IMR-90 (cell line): ENCODE measurements around the gene CLDN34. TPM values are rescaled to one million over a fixed set of nuclear protein-coding genes. Genes with fewer than 3 reads are reported as not detected.

ENCODE experiments used
- ATAC-seq: fragments of 200-7000 bp; cut with Tn5 transposase; 2 replicates; pipeline ENCODE4 v1.9.1; 2020; ENCODE audit warnings: low read depth, mild to moderate bottlenecking, moderate library complexity
- BruUV-seq: library from RNA; stranded (reverse); fragments of 400-500 nt; replicated peaks from 2 replicates; lab custom pipeline; 2021; lab: Mats Ljungman, UMichigan
- CTCF ChIA-PET: fragments of 300-600 bp; formaldehyde crosslinking; extraction: SDS; loops from one replicate; lab custom pipeline; 2021; ENCODE audit warnings: antibody characterized with exemption; lab: Yijun Ruan, JAX
- POLR2A ChIA-PET: fragments of 300-600 bp; sonication (Branson Sonifier 250); formaldehyde crosslinking; loops from one replicate; lab custom pipeline; 2022; ENCODE audit warnings: antibody characterized with exemption; ENCODE audit not compliant: unreplicated experiment; lab: Charles Lee
- DNase-seq: peaks from one replicate; pipeline ENCODE4 v3.0.0; 2013
- H2AFZ ChIP-seq: replicated peaks from 2 replicates; pipeline ENCODE3; 2013; ENCODE audit warnings: low read length, mild to moderate bottlenecking; ENCODE audit not compliant: poor library complexity
- H2AK5ac ChIP-seq: 2 replicates; pipeline ENCODE4 v1.6.1; 2013; ENCODE audit warnings: low read depth, low read length, inconsistent platforms
- H2AK9ac ChIP-seq: replicated peaks from 2 replicates; pipeline ENCODE3; 2013; ENCODE audit warnings: mild to moderate bottlenecking, low read depth, low read length, moderate library complexity; ENCODE audit not compliant: poor library complexity
- H2BK120ac ChIP-seq: 2 replicates; pipeline ENCODE4 v1.6.1; 2013; ENCODE audit warnings: low read depth, low read length, inconsistent platforms
- H2BK15ac ChIP-seq: 3 replicates; pipeline ENCODE4 v1.6.1; 2013; ENCODE audit warnings: low read depth, low read length, inconsistent platforms
- H2BK20ac ChIP-seq: 2 replicates; pipeline ENCODE4 v1.6.1; 2013; ENCODE audit warnings: low read depth, mild to moderate bottlenecking, inconsistent platforms, low read length, moderate library complexity
- H2BK5ac ChIP-seq: 2 replicates; pipeline ENCODE4 v1.6.1; 2013; ENCODE audit warnings: mild to moderate bottlenecking, low read depth, low read length, inconsistent platforms; ENCODE audit not compliant: poor library complexity, severe bottlenecking
- H3K14ac ChIP-seq: replicated peaks from 2 replicates; pipeline ENCODE4 v1.6.1; 2013; ENCODE audit warnings: low read depth, low read length, inconsistent platforms
- H3K18ac ChIP-seq: 2 replicates; pipeline ENCODE4 v1.6.1; 2013; ENCODE audit warnings: low read depth, low read length, control low read depth
- H3K23ac ChIP-seq: 2 replicates; pipeline ENCODE4 v1.6.1; 2013; ENCODE audit warnings: low read depth, low read length, inconsistent platforms
- H3K27ac ChIP-seq: 2 replicates; pipeline ENCODE4 v1.5.1; 2013; ENCODE audit warnings: mild to moderate bottlenecking, control low read depth, low read length; ENCODE audit not compliant: insufficient read depth
- H3K27me3 ChIP-seq: 2 replicates; pipeline ENCODE4 v1.6.1; 2013; ENCODE audit warnings: low read length; ENCODE audit not compliant: control insufficient read depth, insufficient read depth
- H3K36me3 ChIP-seq: 2 replicates; pipeline ENCODE4 v1.6.1; 2013; ENCODE audit warnings: low read length, mixed read lengths; ENCODE audit not compliant: control insufficient read depth, insufficient read depth
- H3K4ac ChIP-seq: 2 replicates; pipeline ENCODE4 v1.6.1; 2013; ENCODE audit warnings: low read depth, low read length, inconsistent platforms
- H3K4me1 ChIP-seq: 2 replicates; pipeline ENCODE4 v1.6.1; 2013; ENCODE audit warnings: low read length, mixed read lengths; ENCODE audit not compliant: control insufficient read depth, insufficient read depth
- H3K4me2 ChIP-seq: 2 replicates; pipeline ENCODE4 v1.6.1; 2013; ENCODE audit warnings: low read depth, mild to moderate bottlenecking, control low read depth, low read length, moderate library complexity
- H3K4me3 ChIP-seq: 2 replicates; pipeline ENCODE4 v1.5.1; 2013; ENCODE audit warnings: low read depth, mild to moderate bottlenecking, control low read depth, low read length, moderate library complexity; ENCODE audit not compliant: insufficient read depth
- H3K56ac ChIP-seq: 2 replicates; pipeline ENCODE4 v1.6.1; 2013; ENCODE audit warnings: low read length, inconsistent platforms; ENCODE audit not compliant: insufficient read depth; ENCODE audit errors: extremely low read depth
- H3K79me1 ChIP-seq, 2 experiments: 2 replicates each; pipeline ENCODE4 v1.6.1; 2013; ENCODE audit warnings: low read length in 2 of 2, inconsistent platforms in 1 of 2, low read depth in 1 of 2
- H3K9ac ChIP-seq: 2 replicates; pipeline ENCODE4 v1.6.1; 2013; ENCODE audit warnings: low read depth, low read length, control low read depth
- H3K9me1 ChIP-seq: 2 replicates; pipeline ENCODE4 v1.6.1; 2013; ENCODE audit warnings: low read length, inconsistent platforms; ENCODE audit not compliant: insufficient read depth
- H3K9me3 ChIP-seq: 2 replicates; pipeline ENCODE4 v1.6.1; 2013; ENCODE audit warnings: low read length; ENCODE audit not compliant: control insufficient read depth, insufficient read depth
- H4K20me1 ChIP-seq: 2 replicates; pipeline ENCODE4 v1.6.1; 2013; ENCODE audit warnings: low read length, inconsistent platforms; ENCODE audit not compliant: insufficient read depth
- H4K5ac ChIP-seq: 2 replicates; pipeline ENCODE4 v1.6.1; 2013; ENCODE audit warnings: mild to moderate bottlenecking, low read depth, low read length, control low read depth
- H4K8ac ChIP-seq, 2 experiments: 2 replicates each; pipeline ENCODE4 v1.6.1; 2013; ENCODE audit warnings: low read depth in 2 of 2, low read length in 2 of 2, control low read depth in 1 of 2, inconsistent platforms in 1 of 2
- H4K91ac ChIP-seq: 2 replicates; pipeline ENCODE4 v1.6.1; 2013; ENCODE audit warnings: low read depth, low read length, inconsistent platforms; ENCODE audit not compliant: insufficient read depth
- BHLHE40 ChIP-seq: fragments of 150-350 bp; IDR thresholded peaks from 2 replicates; pipeline ENCODE4 v1.6.1; 2016; ENCODE audit warnings: mild to moderate bottlenecking, low read depth, low read length
- CEBPB ChIP-seq: IDR thresholded peaks from 2 replicates; pipeline ENCODE4 v1.6.1; 2012; ENCODE audit warnings: low read depth, low read length, improper control_type of control experiment
- CHD1 ChIP-seq: IDR thresholded peaks from 2 replicates; pipeline ENCODE4 v1.6.1; 2012; ENCODE audit warnings: low read depth, low read length, improper control_type of control experiment
- CTCF ChIP-seq: conservative IDR thresholded peaks from 2 replicates; pipeline ENCODE4 v1.5.1; 2012; ENCODE audit warnings: mild to moderate bottlenecking, low read depth, low read length, improper control_type of control experiment
- ELK1 ChIP-seq: fragments of 150-350 bp; IDR thresholded peaks from 2 replicates; pipeline ENCODE4 v1.6.1; 2016; ENCODE audit warnings: low read depth, mild to moderate bottlenecking, low read length, moderate library complexity, borderline replicate concordance
- FOS ChIP-seq: fragments of 150-350 bp; IDR thresholded peaks from 2 replicates; pipeline ENCODE4 v1.6.1; 2016; ENCODE audit warnings: low read depth, low read length
- MAFK ChIP-seq: IDR thresholded peaks from 2 replicates; pipeline ENCODE4 v1.6.1; 2012; ENCODE audit warnings: low read depth, low read length, improper control_type of control experiment
- MAZ ChIP-seq: IDR thresholded peaks from 2 replicates; pipeline ENCODE4 v1.6.1; 2012; ENCODE audit warnings: low read depth, mild to moderate bottlenecking, low read length, improper control_type of control experiment, moderate library complexity, borderline replicate concordance
- MXI1 ChIP-seq: IDR thresholded peaks from 2 replicates; pipeline ENCODE4 v1.6.1; 2012; ENCODE audit warnings: low read depth, mild to moderate bottlenecking, low read length, moderate library complexity, borderline replicate concordance
- NFE2L2 ChIP-seq: fragments of 150-350 bp; IDR thresholded peaks from 2 replicates; pipeline ENCODE4 v1.6.1; 2016; ENCODE audit warnings: low read depth, mild to moderate bottlenecking, low read length
- POLR2A ChIP-seq: IDR thresholded peaks from 2 replicates; pipeline ENCODE4 v1.6.1; 2012; ENCODE audit warnings: mild to moderate bottlenecking, low read depth, low read length
- RAD21 ChIP-seq: IDR thresholded peaks from 2 replicates; pipeline ENCODE4 v1.6.1; 2012; ENCODE audit warnings: low read length, improper control_type of control experiment
- RCOR1 ChIP-seq: IDR thresholded peaks from 2 replicates; pipeline ENCODE4 v1.6.1; 2012; ENCODE audit warnings: mild to moderate bottlenecking, low read length, improper control_type of control experiment; ENCODE audit not compliant: insufficient replicate concordance
- RFX5 ChIP-seq: IDR thresholded peaks from 2 replicates; pipeline ENCODE4 v1.8.0; 2012; ENCODE audit warnings: low read depth, mild to moderate bottlenecking, low read length, moderate library complexity
- SMC3 ChIP-seq: fragments of 150-350 bp; IDR thresholded peaks from 2 replicates; pipeline ENCODE4 v1.6.1; 2016; ENCODE audit warnings: low read depth, mild to moderate bottlenecking, antibody characterized with exemption, low read length, moderate library complexity
- WGBS, 2 experiments: methylation state at CpG; one replicate each; pipeline versions ENCODE4 v1.1.5 to v1.1.7; 2013; ENCODE audit warnings: missing lambda C conversion rate in 2 of 2; ENCODE audit not compliant: insufficient read length in 1 of 2; ENCODE audit errors: extremely low coverage in 2 of 2; 5-methylcytosine and 5-hydroxymethylcytosine counted together
- dilution Hi-C: fragments of 300-500 bp; cut with HindIII; formaldehyde crosslinking; loops from one replicate; pipeline ENCODE4 v1.14.3; 2018; ENCODE audit warnings: low sequenced_read_pairs; ENCODE audit not compliant: unreplicated experiment
- in situ Hi-C: fragments of 300-500 bp; cut with MboI; formaldehyde crosslinking; loops from 3 replicates; pipeline ENCODE4 v1.14.3; 2019; ENCODE audit warnings: low sequenced_read_pairs, inconsistent platforms, mixed read lengths
- intact Hi-C: fragments of 100-400 bp; cut with micrococcal nuclease; formaldehyde crosslinking; loops from 2 replicates; pipeline ENCODE4 v1.10.0; 2022
- polyA plus RNA-seq, 3 experiments: library from polyadenylated mRNA; depleted of rRNA; stranded (reverse); fragments of >200 nt; gene quantifications; 2 replicates each; pipeline ENCODE4 v1.2.3, GENCODE V29; 2012; ENCODE audit warnings: low replicate concordance in 1 of 3
- total RNA-seq: library from RNA; depleted of rRNA; stranded (reverse); fragments of >200 nt; gene quantifications from 2 replicates; pipeline ENCODE4 v1.2.3, GENCODE V29; 2012
- TF ChIP-seq, protein P1 (sequence below): fragments of 150-350 bp; IDR thresholded peaks from 2 replicates; pipeline ENCODE4 v1.6.1; 2017; ENCODE audit warnings: mild to moderate bottlenecking, antibody characterized with exemption, low read length, low read depth

The CLDN34 gene
- total and polyA plus RNA-seq, 2 of the 4 experiments (the other 2 are of a cell fraction): 0.14 TPM; not detected in 1

GRCh38 chrX:9983441-9983840, 16.3 kb downstream of the CLDN34 start:
- no peak overlapping the region for H2AK9ac ChIP-seq
- no peaks in the 10 kb centered on the region for H3K9me3 ChIP-seq
- H4K5ac ChIP-seq: no peak overlapping the region
- H3K9me1 ChIP-seq: no peaks in the 10 kb centered on the region
- no peak for TF ChIP-seq SMC3
- no peak for TF ChIP-seq MAZ
- TF ChIP-seq MXI1: no peak
- TF ChIP-seq, protein P1, sequence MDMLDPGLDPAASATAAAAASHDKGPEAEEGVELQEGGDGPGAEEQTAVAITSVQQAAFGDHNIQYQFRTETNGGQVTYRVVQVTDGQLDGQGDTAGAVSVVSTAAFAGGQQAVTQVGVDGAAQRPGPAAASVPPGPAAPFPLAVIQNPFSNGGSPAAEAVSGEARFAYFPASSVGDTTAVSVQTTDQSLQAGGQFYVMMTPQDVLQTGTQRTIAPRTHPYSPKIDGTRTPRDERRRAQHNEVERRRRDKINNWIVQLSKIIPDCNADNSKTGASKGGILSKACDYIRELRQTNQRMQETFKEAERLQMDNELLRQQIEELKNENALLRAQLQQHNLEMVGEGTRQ: no peak
- TF ChIP-seq BHLHE40: no peak
- TF ChIP-seq CEBPB: no peak
- TF ChIP-seq CHD1: no peak
- no peak for TF ChIP-seq NFE2L2
- no peak for TF ChIP-seq RAD21
- TF ChIP-seq RCOR1: no peak
- TF ChIP-seq RFX5: no peak
- no peak for TF ChIP-seq POLR2A
- no peak for TF ChIP-seq ELK1
- no peak for TF ChIP-seq MAFK
- TF ChIP-seq CTCF: no peak
- TF ChIP-seq FOS: no peak
- dilution Hi-C loops: no loop called here
- DNase-seq (no peak), ATAC-seq (no peak)
- ChIA-PET POLR2A (no interaction called here), CTCF (no interaction called here)
- WGBS, 2 experiments: 82% methylated on average over 8 of the region's 18 CpGs; no CpG with 5 or more reads in 1 of the 2 experiments
- H2BK5ac ChIP-seq: no peak overlapping the region
- no peak overlapping the region for H3K23ac ChIP-seq
- no peak overlapping the region for H2AFZ ChIP-seq
- H4K91ac ChIP-seq: no peak overlapping the region
- H2BK15ac ChIP-seq: no peak overlapping the region
- in situ Hi-C loops: no loop called here
- no peaks in the 10 kb centered on the region for H3K36me3 ChIP-seq
- no peak overlapping the region for H2BK120ac ChIP-seq
- no peaks in the 10 kb centered on the region for H3K4me1 ChIP-seq
- no TSS peak for BruUV-seq
- H2AK5ac ChIP-seq: no peak overlapping the region
- H4K8ac ChIP-seq: no peak overlapping the region
- no peak overlapping the region for H3K27ac ChIP-seq
- H3K56ac ChIP-seq: no peak overlapping the region
- intact Hi-C loops: no loop called here
- H3K14ac ChIP-seq: no peak overlapping the region
- no peak overlapping the region for H3K4ac ChIP-seq
- no peaks in the 10 kb centered on the region for H4K20me1 ChIP-seq
- no peaks in the 10 kb centered on the region for H3K27me3 ChIP-seq
- H3K4me3 ChIP-seq: no peak overlapping the region
- H3K9ac ChIP-seq: no peak overlapping the region
- H2BK20ac ChIP-seq: no peak overlapping the region
- no peaks in the 10 kb centered on the region for H3K79me1 ChIP-seq
- H3K18ac ChIP-seq: no peak overlapping the region
- H3K4me2 ChIP-seq: no peak overlapping the region
